ENCODE results near the gene TINAG. TPM values are rescaled to one million over a fixed set of nuclear protein-coding genes. Genes with fewer than 3 reads are reported as not detected.
"Not testable (repeated sequence)": the region's sequence is repeated elsewhere in the genome, so short reads cannot be mapped to it uniquely, and the experiment has no call there.

The TINAG gene
- total and polyA plus RNA-seq, 2 donors (not counting 3 experiments of a cell fraction or from before 2014, with no cell fraction given) = not detected

- H2AFZ ChIP-seq (ENCODE audit: low read depth, low read length) = no peak overlapping the region
- no peaks in the 10 kb centered on the region for H3K36me3 ChIP-seq (ENCODE audit: control insufficient read depth in 2 of 2, extremely low read depth in 1 of 2, insufficient read depth in 2 of 2, low read length in 2 of 2)
- no peaks in the 10 kb centered on the region for H4K20me1 ChIP-seq (replicated peaks; ENCODE audit: control insufficient read depth, extremely low read depth, insufficient read depth, low read length)
- intact Hi-C loops (cut with micrococcal nuclease) = no loop called here
- POLR2A ChIA-PET = no interaction called here
- TF ChIP-seq POLR2AphosphoS5 (IDR thresholded peaks at IDR 0.05; ENCODE audit: insufficient read depth, low read depth, low read length) = no peak
- TF ChIP-seq POLR2A (IDR thresholded peaks at IDR 0.05; ENCODE audit: low read depth, low read length) = no peak
- TF ChIP-seq EZH2 (IDR thresholded peaks at IDR 0.05; ENCODE audit: borderline replicate concordance, low read depth, low read length, severe bottlenecking) = no peak
- TF ChIP-seq MYC (IDR thresholded peaks at IDR 0.05; ENCODE audit: low read depth, low read length) = no peak
- TF ChIP-seq CTCF (IDR thresholded peaks at IDR 0.05; ENCODE audit: extremely low read depth in 1 of 2, insufficient read depth in 1 of 2, low read depth in 1 of 2, low read length in 2 of 2) = no peak
- TF ChIP-seq JUN (IDR thresholded peaks at IDR 0.05; ENCODE audit: borderline replicate concordance, insufficient read depth, insufficient read length, low read depth) = no peak
- no peak for TF ChIP-seq MAX (IDR thresholded peaks at IDR 0.05; ENCODE audit: insufficient read depth, insufficient read length)
- TF ChIP-seq GATA2 (IDR thresholded peaks at IDR 0.05; ENCODE audit: insufficient read depth, insufficient read length, low read depth, low read length) = no peak
- TF ChIP-seq FOS (IDR thresholded peaks at IDR 0.05; ENCODE audit: borderline replicate concordance, insufficient read depth, low read length) = no peak
- FAIRE-seq (no peak), DNase-seq (ENCODE audit: low read depth, low spot score) (no peak)
- H3K9me3 ChIP-seq (replicated peaks; ENCODE audit: control insufficient read depth, insufficient read depth, low read length) = no peaks in the 10 kb centered on the region
- H3K9ac ChIP-seq (replicated peaks; ENCODE audit: extremely low read depth, insufficient read depth, low read length) = no peak overlapping the region
- no peak overlapping the region for H3K27ac ChIP-seq (ENCODE audit: insufficient read depth, low read depth, low read length)
- no peak overlapping the region for H3K4me2 ChIP-seq (ENCODE audit: insufficient read depth, low read length)
- H3K79me2 ChIP-seq (ENCODE audit: control insufficient read depth, insufficient read depth, low read length) = no peaks in the 10 kb centered on the region
- dilution Hi-C loops (cut with MboI; ENCODE audit: extremely low pct_ligation_motif_present, low sequenced_read_pairs) = no loop called here
- CTCF ChIA-PET = interaction anchor here (1.5 kb wide), 1 partner anchor 51 kb away, joined by 3 read pairs; no protein-coding TSS in a partner anchor
- no peaks in the 10 kb centered on the region for H3K4me1 ChIP-seq (ENCODE audit: control insufficient read depth, extremely low read depth, insufficient read depth, low read length)
- BruUV-seq (replicated peaks) = no TSS peak
- no peak overlapping the region for H3K4me3 ChIP-seq (replicated peaks in 1 of 3; ENCODE audit: insufficient read depth in 1 of 3, low read depth in 1 of 3, low read length in 3 of 3)
- H3K27me3 ChIP-seq (ENCODE audit: control insufficient read depth in 2 of 2, insufficient read depth in 2 of 2, low read length in 2 of 2) = no peaks in the 10 kb centered on the region
- H3K9me1 ChIP-seq (replicated peaks; ENCODE audit: control insufficient read depth, extremely low read depth, insufficient read depth, low read length) = no peaks in the 10 kb centered on the region
These were observed 19.4 kb downstream of the TINAG start for GRCh38 chr6:54327631-54328030.

- H3K36me3 ChIP-seq (ENCODE audit: control insufficient read depth in 2 of 2, extremely low read depth in 1 of 2, insufficient read depth in 2 of 2, low read length in 2 of 2); CTCF ChIA-PET; H3K4me3 ChIP-seq (replicated peaks in 1 of 3; ENCODE audit: insufficient read depth in 1 of 3, low read depth in 1 of 3, low read length in 3 of 3); H3K79me2 ChIP-seq (ENCODE audit: control insufficient read depth, insufficient read depth, low read length); H3K9me3 ChIP-seq (replicated peaks; ENCODE audit: control insufficient read depth, insufficient read depth, low read length); DNase-seq (ENCODE audit: low read depth, low spot score); BruUV-seq (replicated peaks); H3K4me2 ChIP-seq (ENCODE audit: insufficient read depth, low read length); H3K27ac ChIP-seq (ENCODE audit: insufficient read depth, low read depth, low read length); dilution Hi-C loops (cut with MboI; ENCODE audit: extremely low pct_ligation_motif_present, low sequenced_read_pairs); FAIRE-seq; H4K20me1 ChIP-seq (replicated peaks; ENCODE audit: control insufficient read depth, extremely low read depth, insufficient read depth, low read length); POLR2A ChIA-PET; H3K27me3 ChIP-seq (ENCODE audit: control insufficient read depth in 2 of 2, insufficient read depth in 2 of 2, low read length in 2 of 2); H3K9me1 ChIP-seq (replicated peaks; ENCODE audit: control insufficient read depth, extremely low read depth, insufficient read depth, low read length); intact Hi-C loops (cut with micrococcal nuclease); H2AFZ ChIP-seq (ENCODE audit: low read depth, low read length); H3K9ac ChIP-seq (replicated peaks; ENCODE audit: extremely low read depth, insufficient read depth, low read length): not testable (repeated sequence)
- peaks cover 26% of the 10 kb centered on the region for H3K4me1 ChIP-seq (ENCODE audit: control insufficient read depth, extremely low read depth, insufficient read depth, low read length)
These were observed 23.3 kb downstream of the TINAG start for GRCh38 chr6:54331571-54331970.
